Prostate gland (tissue), 2 donors: ENCODE data around the gene SYT17. TPM values are rescaled to one million over a fixed set of nuclear protein-coding genes. Genes with fewer than 3 reads are reported as not detected.

Experiments
- DNase-seq: peaks from one replicate; pipeline ENCODE4 v3.0.0-alpha.2; 2019; ENCODE audit warnings: low spot score
- H3K27ac ChIP-seq, 2 donors: fragments of 200-600 bp; sonication (generic); 2 replicates each; pipeline ENCODE4 v1.5.1; 2017 to 2019
- H3K27me3 ChIP-seq: fragments of 200-600 bp; sonication (generic); replicated peaks from 2 replicates; pipeline ENCODE4 v1.5.1; 2019; ENCODE audit not compliant: insufficient read depth
- H3K36me3 ChIP-seq, 2 donors: fragments of 200-600 bp; sonication (generic); 1 replicate in 1 of 2; 2 replicates in 1 of 2; pipeline versions ENCODE4 v1.5.1 to v1.8.1; 2017 to 2019
- H3K4me1 ChIP-seq: fragments of 200-600 bp; sonication (generic); replicated peaks from 2 replicates; pipeline ENCODE4 v1.5.1; 2019
- H3K4me3 ChIP-seq, 2 donors: fragments of 200-600 bp; sonication (generic); 2 replicates each; pipeline ENCODE4 v1.5.1; 2017 to 2019
- H3K9me3 ChIP-seq: fragments of 200-600 bp; sonication (generic); 2 replicates; pipeline ENCODE4 v1.5.1; 2017
- CTCF ChIP-seq, 4 experiments: fragments of 200-600 bp in 2 of 4; fragments of 450-650 bp in 2 of 4; sonication (generic) in 2 of 4; IDR thresholded peaks; 1 replicate in 3 of 4; 2 replicates in 1 of 4; pipeline ENCODE4 v1.5.1; 2016 to 2019; ENCODE audit warnings: antibody characterized with exemption in 4 of 4, mild to moderate bottlenecking in 2 of 4, moderate library complexity in 2 of 4
- POLR2A ChIP-seq: fragments of 450-650 bp; IDR thresholded peaks from one replicate; pipeline ENCODE4 v1.6.1; 2016; ENCODE audit warnings: antibody characterized with exemption, mild to moderate bottlenecking
- POLR2AphosphoS5 ChIP-seq: sonication (generic); formaldehyde crosslinking; IDR thresholded peaks from one replicate; pipeline ENCODE4 v1.6.1; 2017; ENCODE audit warnings: antibody characterized with exemption
- WGBS: methylation state at CpG from one replicate; pipeline ENCODE4 v1.1.5; 2018; 5-methylcytosine and 5-hydroxymethylcytosine counted together
- intact Hi-C: fragments of 100-400 bp; cut with DNase I; formaldehyde crosslinking; loops from one replicate; pipeline ENCODE4 v1.14.2; 2022
- total RNA-seq, 2 donors: library from RNA; depleted of rRNA; stranded (reverse); fragments of >200 nt; gene quantifications; one replicate each; pipeline ENCODE4 v1.1.0, GENCODE V29; 2016

Gene SYT17
- total RNA-seq, 2 donors from 2014 or later = 24.3 to 32.4 TPM

- no peaks in the 10 kb centered on the region for H3K4me1 ChIP-seq
- TF ChIP-seq POLR2AphosphoS5 = no peak
- no peak for TF ChIP-seq POLR2A
- intact Hi-C loops = no loop called here
- H3K36me3 ChIP-seq = no peaks in the 10 kb centered on the region
- H3K27me3 ChIP-seq = no peaks in the 10 kb centered on the region
- no peak for DNase-seq
- WGBS = 91% methylated on average over 4 of the region's 4 CpGs
- no peak overlapping the region for H3K4me3 ChIP-seq
- no peaks in the 10 kb centered on the region for H3K9me3 ChIP-seq
- H3K27ac ChIP-seq = no peak overlapping the region
Observed at GRCh38 chr16:19264123-19264673, 96.2 kb downstream of the SYT17 start.

- intact Hi-C loops = no loop called here
- Histone ChIP-seq H3K4me1 (no peaks in the 10 kb centered on the region), H3K4me3 (no peak overlapping the region), H3K9me3 (no peaks in the 10 kb centered on the region), H3K27me3 (no peaks in the 10 kb centered on the region), H3K36me3 (no peaks in the 10 kb centered on the region), H3K27ac (no peak overlapping the region)
- TF ChIP-seq POLR2A (no peak), POLR2AphosphoS5 (no peak), CTCF (IDR thresholded peaks at IDR 0.05) (no peak)
- no peak for DNase-seq
- 89% methylated on average over 9 of the region's 9 CpGs for WGBS
Observed at GRCh38 chr16:19265380-19265930, 97.4 kb downstream of the SYT17 start.

- DNase-seq = no peak
- intact Hi-C loops = no loop called here
- 92% methylated on average over 11 of the region's 11 CpGs for WGBS
Observed at GRCh38 chr16:19266774-19267173, 98.7 kb downstream of the SYT17 start.

GRCh38 chr16:19269098-19269497, 101.1 kb downstream of the SYT17 start:
- no peaks in the 10 kb centered on the region for H3K36me3 ChIP-seq
- intact Hi-C loops = no loop called here
- no peaks in the 10 kb centered on the region for H3K9me3 ChIP-seq
- no peak for DNase-seq
- TF ChIP-seq CTCF (IDR thresholded peaks at IDR 0.05) = no peak
- TF ChIP-seq POLR2A = no peak
- no peak for TF ChIP-seq POLR2AphosphoS5
- H3K4me1 ChIP-seq = no peaks in the 10 kb centered on the region
- H3K27me3 ChIP-seq = no peaks in the 10 kb centered on the region
- WGBS = 71% methylated on average over 2 of the region's 2 CpGs
- no peak overlapping the region for H3K27ac ChIP-seq
- H3K4me3 ChIP-seq = no peak overlapping the region

More at GRCh38 chr16:19266774-19267173, 98.7 kb downstream of the SYT17 start:
- TF ChIP-seq POLR2A (no peak), POLR2AphosphoS5 (no peak), CTCF (IDR thresholded peaks at IDR 0.05) (no peak)
- H3K9me3 ChIP-seq = no peaks in the 10 kb centered on the region
- H3K27ac ChIP-seq = no peak overlapping the region
- no peaks in the 10 kb centered on the region for H3K36me3 ChIP-seq
- no peaks in the 10 kb centered on the region for H3K27me3 ChIP-seq
- no peak overlapping the region for H3K4me3 ChIP-seq
- no peaks in the 10 kb centered on the region for H3K4me1 ChIP-seq

GRCh38 chr16:19274165-19274797, 106.2 kb downstream of the SYT17 start:
- Histone ChIP-seq H3K27me3 (no peaks in the 10 kb centered on the region), H3K27ac (no peak overlapping the region), H3K4me3 (no peak overlapping the region), H3K36me3 (no peaks in the 10 kb centered on the region), H3K9me3 (no peaks in the 10 kb centered on the region), H3K4me1 (no peaks in the 10 kb centered on the region)
- 48% methylated on average over 1 of the region's 1 CpG for WGBS
- intact Hi-C loops = no loop called here
- TF ChIP-seq POLR2A (no peak), CTCF (IDR thresholded peaks at IDR 0.05) (no peak), POLR2AphosphoS5 (no peak)
- no peak for DNase-seq
